K562 (cell line): ENCODE results near the gene CSK. TPM values are rescaled to one million over a fixed set of nuclear protein-coding genes. Genes with fewer than 3 reads are reported as not detected.

Experiments used
- E2F6 ChIP-seq, 2 experiments: IDR thresholded peaks; 2 replicates each; pipeline ENCODE4 v1.6.1; 2011; ENCODE audit warnings: borderline replicate concordance in 1 of 2, control low read depth in 1 of 2, low read depth in 1 of 2, low read length in 1 of 2, mild to moderate bottlenecking in 1 of 2, mixed read lengths in 1 of 2, moderate library complexity in 1 of 2; ENCODE audit not compliant: insufficient read depth in 1 of 2, insufficient read length in 1 of 2, poor library complexity in 1 of 2, severe bottlenecking in 1 of 2; ENCODE audit errors: extremely low read depth in 1 of 2
- NR3C1 ChIP-seq: sonication (generic); formaldehyde crosslinking; IDR thresholded peaks from 2 replicates; pipeline ENCODE4 v1.8.1; 2022; ENCODE audit warnings: missing genetic modification reagents
- TEAD4 ChIP-seq, 2 experiments: sonication (generic) in 1 of 2; formaldehyde crosslinking in 1 of 2; IDR thresholded peaks; 2 replicates each; pipeline versions ENCODE4 v1.6.1 to v1.8.0; 2012 to 2022; ENCODE audit warnings: borderline replicate concordance in 1 of 2, inconsistent platforms in 1 of 2, low read length in 1 of 2, mild to moderate bottlenecking in 1 of 2, missing genetic modification reagents in 1 of 2
- ZBTB40 ChIP-seq, 2 experiments: fragments of 450-650 bp in 1 of 2; sonication (generic) in 1 of 2; formaldehyde crosslinking in 1 of 2; IDR thresholded peaks; 2 replicates each; pipeline versions ENCODE4 v1.7.1 to v1.9.0; 2016 to 2022; ENCODE audit warnings: inconsistent platforms in 1 of 2, mild to moderate bottlenecking in 1 of 2, missing genetic modification reagents in 1 of 2
- ZNF407 ChIP-seq: fragments of 450-650 bp; IDR thresholded peaks from 2 replicates; pipeline ENCODE4 v1.6.1; 2016; ENCODE audit warnings: low read depth
- polyA plus RNA-seq, 8 experiments: library from polyadenylated mRNA; depleted of rRNA in 4 of 8; stranded (reverse) in 5 of 8; unstranded in 3 of 8; fragments of >200 nt; fragmentation: Nextera tagmentation in 2 of 8; fragmentation: Illumina TruSeq in 1 of 8; extraction: Ambion mirVana in 2 of 8; extraction: Trizol in 1 of 8; gene quantifications; 2 replicates each; pipeline versions ENCODE4 v1.2.1 to v1.2.3, GENCODE V29; 2011 to 2014; ENCODE audit warnings: inconsistent platforms in 1 of 8, missing spikeins in 1 of 8
- total RNA-seq, 7 experiments: library from RNA; depleted of rRNA in 6 of 7; stranded (reverse); fragments of >200 nt in 6 of 7; fragmentation: Illumina TruSeq in 2 of 7; extraction: Trizol in 2 of 7; gene quantifications; 2 replicates each; pipeline versions ENCODE4 v1.2.1 to v1.2.3, GENCODE V29; 2011 to 2021; ENCODE audit warnings: low replicate concordance in 1 of 7

CSK gene
- total and polyA plus RNA-seq, 9 of the 15 experiments (the other 6 are each of a cell fraction or from before 2014, with no cell fraction given) = 1.5 to 112 (median 22.5) TPM

- TF ChIP-seq NR3C1 (CRISPR knock-in tag) = 0 out of 2 replicates have a peak, but pooled peaks have one; percentile 12
- TF ChIP-seq ZNF407 = peak; percentile 78
- TF ChIP-seq E2F6 (IDR thresholded peaks at IDR 0.05; ENCODE audit: borderline replicate concordance in 1 of 2, extremely low read depth in 1 of 2, insufficient read depth in 1 of 2, insufficient read length in 1 of 2, low read depth in 1 of 2, low read length in 1 of 2, poor library complexity in 1 of 2, severe bottlenecking in 1 of 2) = no peak
- TF ChIP-seq TEAD4 (IDR thresholded peaks at IDR 0.05; ENCODE audit: low read length) = peak; percentile 40; the same call in 1 of the 2 replicates
- no peak for TF ChIP-seq TEAD4 (CRISPR knock-in tag; IDR thresholded peaks at IDR 0.05; ENCODE audit: borderline replicate concordance)
- 0 out of 2 replicates have a peak, but pooled peaks have one; percentile 13 for TF ChIP-seq ZBTB40 (IDR thresholded peaks at IDR 0.05)
- TF ChIP-seq ZBTB40 (CRISPR knock-in tag; IDR thresholded peaks at IDR 0.05) = no peak
Measured at GRCh38 chr15:74843445-74843828, 61.6 kb downstream of the CSK start (continued).
